Endothelial cell of hepatic sinusoid (primary cell): ENCODE measurements around the gene NSMCE3.

ENCODE experiments used
- in situ Hi-C: cut with HindIII; loops from 2 replicates; pipeline ENCODE4 v1.10.0; 2017; ENCODE audit warnings: low sequenced_read_pairs

NSMCE3 gene

GRCh38 chr15:29269485-29270168 is at the start of gene NSMCE3:
TSS of gene NSMCE3 (minus strand) at chr15:29269822. CDS start at chr15:29269705, 117 bp downstream.
- in situ Hi-C loops = loop anchor here (25.0 kb wide), 1 partner anchor 107 kb away; no protein-coding TSS in a partner anchor

DNA sequence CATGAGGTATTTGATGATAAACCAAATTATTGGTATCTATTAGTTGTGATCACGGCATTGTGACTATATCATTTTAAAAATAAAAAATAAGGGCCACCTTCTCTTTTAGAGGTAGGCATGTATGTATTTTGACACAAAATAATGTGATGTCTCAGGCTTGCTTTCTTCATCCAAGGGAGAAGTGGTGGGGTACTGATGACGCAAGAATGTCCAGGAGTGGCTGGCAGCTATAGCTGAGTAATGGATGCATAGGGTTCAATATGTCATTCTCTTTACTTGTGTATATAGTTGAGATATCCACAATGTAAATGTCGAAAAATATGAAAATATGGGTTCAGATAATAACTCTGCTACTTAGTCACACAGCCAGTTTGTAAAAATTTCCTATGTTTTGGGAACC is 46.8 kb upstream of the NSMCE3 start:
- in situ Hi-C loops = no loop called here

DNA sequence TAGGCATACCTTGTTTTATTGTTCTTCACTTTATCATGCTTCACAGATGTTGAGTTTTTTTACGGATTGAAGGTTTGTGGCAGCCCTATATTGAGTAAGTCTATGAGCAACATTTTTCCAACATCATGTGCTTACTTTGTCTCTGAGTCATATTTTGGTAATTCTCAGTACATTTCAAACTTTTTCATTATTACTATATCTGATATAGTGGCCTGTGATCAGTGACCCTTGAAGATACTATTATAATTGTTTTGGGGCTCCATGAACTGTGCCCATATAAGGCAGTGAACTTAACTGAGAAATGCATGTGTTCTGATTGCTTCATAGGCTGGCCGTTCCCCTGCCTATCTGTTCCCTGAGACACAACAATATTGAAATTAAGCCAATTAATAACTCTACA is 42.8 kb upstream of the NSMCE3 start:
- in situ Hi-C loops = no loop called here

DNA sequence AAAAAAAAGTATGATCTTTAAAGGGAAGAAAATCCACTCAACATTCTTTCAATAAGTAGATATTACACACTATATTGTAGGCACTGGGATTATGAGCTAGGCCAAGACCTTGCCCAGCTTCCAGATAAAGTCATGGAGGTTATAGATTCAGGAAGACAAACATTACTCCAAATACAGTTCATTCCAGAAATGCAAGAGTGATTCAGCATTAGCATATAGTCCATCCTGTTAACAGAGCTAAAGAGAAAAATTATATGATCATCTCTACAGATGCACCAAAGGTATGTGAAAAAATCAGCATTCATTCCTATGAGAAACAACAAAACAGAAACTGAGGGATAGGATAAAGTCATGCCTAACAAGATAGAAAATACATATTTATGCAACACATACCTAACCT is 42.1 kb upstream of the NSMCE3 start:
- in situ Hi-C loops = no loop called here

- in situ Hi-C loops = no loop called here
Observed at GRCh38 chr15:29309139-29309538, 39.5 kb upstream of the NSMCE3 start.

- in situ Hi-C loops = no loop called here
Observed at GRCh38 chr15:29308299-29308698, 38.7 kb upstream of the NSMCE3 start.

DNA sequence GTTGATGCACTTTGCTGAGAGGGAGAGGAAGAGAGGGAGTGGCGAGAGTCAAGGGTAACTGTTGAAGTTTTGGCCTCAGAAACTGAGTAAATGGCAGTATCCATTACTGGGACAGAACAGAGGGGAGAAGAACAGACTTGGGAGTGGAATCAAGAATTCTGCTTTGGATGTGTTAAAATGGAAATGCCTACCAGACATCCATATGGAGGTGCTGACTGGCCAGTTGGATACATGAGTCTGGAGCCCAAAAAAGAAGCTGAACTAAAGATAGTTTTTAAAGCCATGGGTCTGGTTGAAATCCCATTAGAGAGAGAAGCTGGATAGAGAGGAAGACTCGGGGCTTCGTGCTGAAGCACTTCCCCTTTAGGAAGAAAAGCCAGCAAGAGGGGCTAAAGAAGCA is 35.9 kb upstream of the NSMCE3 start:
- in situ Hi-C loops = no loop called here

DNA sequence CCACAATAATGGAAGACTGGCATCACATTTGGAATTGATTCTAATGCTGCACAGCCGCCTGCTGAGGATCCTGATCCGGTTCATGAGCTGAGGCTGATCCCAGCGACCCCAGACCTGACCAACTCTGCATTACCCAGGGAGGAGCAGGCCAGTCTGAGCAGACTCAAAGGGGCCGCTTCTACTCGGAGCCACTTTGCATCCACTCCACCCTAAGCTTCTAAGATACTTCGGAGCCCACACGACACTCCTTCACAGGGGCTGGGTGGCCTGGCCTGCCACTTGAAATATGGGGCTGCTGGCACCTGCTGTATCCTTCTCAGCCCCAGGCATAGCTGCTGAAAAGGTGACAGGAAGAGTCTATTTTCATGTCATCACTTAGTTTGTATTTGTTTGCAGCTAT is 33.2 kb upstream of the NSMCE3 start:
- in situ Hi-C loops = no loop called here

DNA sequence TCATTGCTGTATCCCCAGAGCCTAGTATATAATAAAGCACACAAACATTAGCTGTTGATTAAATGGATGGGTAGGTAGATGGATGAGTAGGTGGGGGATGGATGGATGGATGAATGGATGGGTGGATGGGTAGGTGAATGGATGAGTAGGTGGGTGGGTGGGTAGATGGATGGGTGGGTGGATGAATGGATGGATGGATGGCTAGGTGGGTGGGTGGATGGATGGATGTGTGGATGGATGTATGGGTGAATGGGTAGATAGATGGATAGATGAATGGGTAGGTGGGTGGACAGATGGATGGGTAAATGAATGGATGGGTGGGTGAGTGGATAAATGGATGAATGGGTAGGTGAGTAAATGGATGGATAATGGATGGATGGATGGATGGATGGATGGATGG is 30.2 kb upstream of the NSMCE3 start:
- in situ Hi-C loops = no loop called here

GRCh38 chr15:29299331-29299730 is 29.7 kb upstream of the NSMCE3 start:
- in situ Hi-C loops = no loop called here

DNA sequence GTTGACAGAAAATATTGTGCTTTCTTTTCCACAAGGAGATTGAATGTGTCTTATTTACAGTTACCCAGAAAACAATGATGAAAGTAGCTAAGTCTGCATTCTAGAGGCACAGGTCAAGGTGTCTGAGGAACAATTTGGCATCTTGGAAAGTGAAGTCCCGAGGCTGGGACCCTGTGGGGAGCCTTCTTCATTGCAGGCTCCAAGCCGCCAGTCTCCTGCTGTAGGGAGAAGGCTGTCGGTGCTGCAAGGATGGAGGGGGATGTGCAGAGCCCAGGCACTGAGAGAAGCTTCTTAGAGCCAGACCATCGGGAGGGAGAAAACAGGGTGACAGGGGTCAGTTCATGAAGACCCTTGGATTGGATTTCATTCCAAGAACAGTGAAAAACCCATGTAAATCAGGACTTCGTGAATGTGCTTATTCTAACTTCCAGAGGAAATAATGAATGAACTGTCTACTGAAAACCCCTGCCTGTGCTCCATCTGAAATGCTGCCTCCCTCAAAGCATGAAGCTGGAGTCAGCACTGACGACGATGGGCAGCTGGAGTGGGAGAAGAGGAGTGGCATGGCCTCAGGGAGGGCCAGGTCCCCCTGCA is 25.2 kb upstream of the NSMCE3 start:
- in situ Hi-C loops = no loop called here

DNA sequence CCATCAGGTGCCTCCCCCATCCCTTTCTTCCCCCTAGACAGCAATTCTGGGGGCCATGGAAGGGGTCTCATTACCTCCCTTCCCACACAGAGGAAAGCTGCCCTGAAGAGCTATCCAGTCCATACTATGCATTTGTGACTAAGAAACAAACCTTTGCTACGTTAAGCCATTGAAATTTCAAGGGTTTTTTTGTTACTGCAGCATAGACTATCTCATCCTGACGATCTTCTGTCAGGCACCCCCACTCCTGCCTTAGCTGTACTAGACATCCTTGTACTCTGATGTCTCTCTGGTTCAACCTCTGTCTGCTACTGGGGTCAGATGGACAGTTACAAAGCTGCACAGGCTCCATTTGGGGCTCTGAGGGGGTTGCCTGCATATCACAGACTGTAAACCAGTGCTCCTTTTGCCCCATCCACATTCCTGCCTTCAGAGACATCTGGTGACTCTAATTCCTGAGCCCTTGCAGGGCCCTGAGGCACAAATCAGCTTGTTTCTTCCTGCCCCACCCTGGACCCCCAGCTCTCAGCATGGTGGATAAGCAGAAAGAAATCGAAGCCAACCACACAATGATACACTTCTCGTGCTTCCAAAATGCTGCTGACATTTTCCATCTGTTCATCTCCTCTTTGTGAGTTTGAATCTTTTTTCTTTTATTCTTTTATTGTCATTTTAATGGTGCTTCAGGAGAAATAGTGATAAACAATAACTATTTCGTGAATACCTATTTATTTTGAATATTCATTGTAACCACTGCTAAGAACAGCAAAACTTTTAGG is 21.6 kb upstream of the NSMCE3 start:
- in situ Hi-C loops = no loop called here

DNA sequence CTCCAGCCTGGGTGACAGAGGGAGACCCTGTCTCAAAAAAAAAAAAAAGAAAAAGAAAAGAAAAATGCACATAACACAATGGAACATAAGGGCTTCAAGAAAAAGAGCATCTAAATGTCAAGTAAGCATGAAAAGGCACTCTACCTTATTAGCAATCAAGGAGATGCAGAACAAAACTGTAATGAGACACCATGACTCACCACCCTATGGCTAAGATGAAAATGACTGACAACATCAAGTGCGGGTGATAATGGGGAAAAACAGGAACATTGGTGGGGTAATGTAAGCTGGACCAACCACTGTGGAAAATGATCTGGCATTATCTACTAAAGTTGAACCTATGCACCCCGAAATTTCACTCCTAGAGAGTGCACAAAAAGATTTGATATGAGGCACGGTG is 19.6 kb upstream of the NSMCE3 start:
- in situ Hi-C loops = no loop called here

DNA sequence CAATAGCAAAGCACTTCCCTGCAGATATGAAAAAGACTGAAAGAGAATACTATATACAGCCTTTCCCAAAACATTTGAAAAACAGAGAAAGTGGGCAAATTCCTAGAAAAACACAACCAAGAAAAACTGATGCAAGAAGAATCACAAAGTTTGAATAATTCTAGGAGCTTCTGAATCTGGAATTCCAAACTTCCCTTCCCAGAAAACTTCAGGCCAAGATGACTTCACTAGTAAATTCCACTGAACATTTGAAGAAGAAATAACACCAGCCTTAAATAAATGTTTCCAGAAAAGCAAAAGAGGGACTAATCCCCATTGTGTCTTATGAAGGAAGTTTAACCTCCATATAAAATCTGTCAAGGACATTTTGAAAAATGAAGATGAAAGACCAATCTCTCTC is 15.8 kb upstream of the NSMCE3 start:
- in situ Hi-C loops = no loop called here

DNA sequence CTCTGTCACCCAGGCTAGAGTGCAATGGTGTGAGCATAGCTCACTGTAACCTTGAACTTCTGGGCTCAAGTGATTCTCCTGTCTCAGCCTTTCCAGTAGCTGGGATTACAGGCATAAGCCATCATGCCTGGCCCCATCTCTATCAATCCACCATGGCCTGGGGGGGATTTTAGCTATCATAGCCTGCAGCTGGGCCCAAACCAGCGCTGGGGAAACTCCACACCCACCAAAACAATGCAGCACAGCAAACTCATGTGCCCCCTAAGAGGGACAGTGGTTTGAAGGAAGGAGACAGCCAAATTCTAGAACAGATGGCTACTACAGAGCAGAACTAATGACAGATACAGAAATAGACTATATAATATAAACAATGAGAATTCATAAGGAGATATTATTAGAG is 13.8 kb upstream of the NSMCE3 start:
- in situ Hi-C loops = no loop called here

GRCh38 chr15:29280514-29280913 is 10.9 kb upstream of the NSMCE3 start:
- in situ Hi-C loops = no loop called here

GRCh38 chr15:29278436-29279105 is 8.9 kb upstream of the NSMCE3 start:
- in situ Hi-C loops = no loop called here

- in situ Hi-C loops = no loop called here
Observed at GRCh38 chr15:29276366-29276765, 6.7 kb upstream of the NSMCE3 start.

- in situ Hi-C loops = no loop called here
Observed at GRCh38 chr15:29275855-29276254, 6.2 kb upstream of the NSMCE3 start.

DNA sequence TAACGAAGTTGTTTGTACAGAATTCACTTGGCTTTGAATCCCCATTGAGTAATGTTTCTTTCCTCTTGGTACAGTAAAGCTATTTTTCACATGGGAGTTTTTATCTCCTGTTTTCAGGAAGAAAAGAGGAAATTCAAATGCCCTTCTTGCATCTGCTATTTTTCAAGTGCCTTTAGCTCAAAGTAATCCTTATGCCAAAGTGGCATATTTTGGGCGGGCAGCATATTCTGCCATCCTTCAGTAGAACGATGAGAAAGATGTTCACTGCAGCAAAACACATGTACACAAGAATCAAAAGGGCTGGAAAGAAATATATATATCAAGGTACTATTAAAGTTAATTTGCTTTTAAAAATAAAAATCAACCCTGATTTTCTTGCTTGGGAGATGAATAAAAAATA is 5.3 kb upstream of the NSMCE3 start:
- in situ Hi-C loops = loop anchor here (25.0 kb wide), 1 partner anchor 113 kb away; no protein-coding TSS in a partner anchor

DNA sequence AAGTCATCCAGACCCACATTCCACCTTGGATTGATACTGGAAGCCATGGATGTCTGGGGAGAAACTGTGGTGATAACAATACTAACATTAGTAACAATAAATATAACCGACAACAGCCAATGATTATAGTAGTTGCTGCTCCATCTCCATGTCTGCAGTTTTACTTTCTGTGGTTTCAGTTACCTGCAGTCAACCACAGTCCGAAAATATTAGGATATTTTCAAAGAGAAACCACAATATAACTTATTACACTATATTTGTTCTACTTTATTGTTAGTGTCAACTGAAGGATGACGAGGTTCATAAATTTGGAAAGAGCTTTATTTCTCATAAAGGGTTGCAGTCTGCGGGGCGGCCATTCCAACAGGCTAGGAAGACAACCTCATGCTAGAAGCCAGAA is 2.6 kb upstream of the NSMCE3 start:
- in situ Hi-C loops = loop anchor here (25.0 kb wide), 1 partner anchor 110 kb away; no protein-coding TSS in a partner anchor
